Central memory CD8-positive, alpha-beta T cell (primary cell): ENCODE results near the gene ST7L.
"Not testable (repeated sequence)": the region's sequence is repeated elsewhere in the genome, so short reads cannot be mapped to it uniquely, and the experiment has no call there.

Source experiments
- ATAC-seq: fragments of 150-1000 bp; cut with Tn5 transposase; replicated peaks from 2 replicates; pipeline ENCODE4 v1.10.0; 2022; ENCODE audit warnings: mild to moderate bottlenecking, moderate FRiP score, moderate number of reproducible peaks; ENCODE audit not compliant: poor library complexity, severe bottlenecking; ENCODE audit errors: extremely low read depth
- DNase-seq, 2 donors: peaks; one replicate each; pipeline ENCODE4 v3.0.0; 2021; ENCODE audit warnings: low spot score in 2 of 2
- H3K27ac Mint-ChIP-seq: one replicate; pipeline ENCODE4 v1.8.0; 2022; ENCODE audit warnings: low read depth, mild to moderate bottlenecking, moderate library complexity, mixed read lengths
- H3K27me3 Mint-ChIP-seq: one replicate; pipeline ENCODE4 v1.8.0; 2022; ENCODE audit warnings: mixed read lengths
- H3K36me3 Mint-ChIP-seq: one replicate; pipeline ENCODE4 v1.8.0; 2022; ENCODE audit warnings: mild to moderate bottlenecking, moderate library complexity, mixed read lengths; ENCODE audit not compliant: insufficient read depth
- H3K4me1 Mint-ChIP-seq: one replicate; pipeline ENCODE4 v1.8.0; 2022; ENCODE audit warnings: mixed read lengths
- H3K4me3 Mint-ChIP-seq: one replicate; pipeline ENCODE4 v1.8.0; 2022; ENCODE audit warnings: mild to moderate bottlenecking, moderate library complexity, mixed read lengths
- H3K9me3 Mint-ChIP-seq: one replicate; pipeline ENCODE4 v1.8.0; 2022; ENCODE audit warnings: mixed read lengths

The ST7L gene

DNA sequence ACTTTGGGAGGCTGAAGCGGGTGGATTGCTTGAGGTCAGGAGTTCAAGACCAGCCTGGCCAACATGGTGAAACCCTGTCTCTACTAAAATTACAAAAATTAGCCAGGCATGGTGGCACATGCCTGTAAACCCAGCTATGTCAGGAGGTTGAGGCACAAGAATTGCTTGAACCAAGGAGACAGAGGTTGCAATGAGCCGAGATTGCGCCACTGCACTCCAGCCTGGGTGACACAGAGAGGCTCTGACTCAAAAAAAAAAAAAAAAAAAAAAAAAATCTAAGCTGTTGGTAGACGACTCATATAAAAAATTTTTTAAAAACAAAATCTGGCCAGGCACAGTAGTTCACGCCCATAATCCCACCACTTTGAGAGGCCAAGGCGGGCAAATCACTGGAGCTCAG is 131.3 kb downstream of the ST7L start:
- H3K36me3 Mint-ChIP-seq, H3K27ac Mint-ChIP-seq, H3K4me3 Mint-ChIP-seq, H3K9me3 Mint-ChIP-seq, DNase-seq, ATAC-seq, H3K4me1 Mint-ChIP-seq: not testable (repeated sequence)
- H3K27me3 Mint-ChIP-seq = peaks cover 37% of the 10 kb centered on the region

DNA sequence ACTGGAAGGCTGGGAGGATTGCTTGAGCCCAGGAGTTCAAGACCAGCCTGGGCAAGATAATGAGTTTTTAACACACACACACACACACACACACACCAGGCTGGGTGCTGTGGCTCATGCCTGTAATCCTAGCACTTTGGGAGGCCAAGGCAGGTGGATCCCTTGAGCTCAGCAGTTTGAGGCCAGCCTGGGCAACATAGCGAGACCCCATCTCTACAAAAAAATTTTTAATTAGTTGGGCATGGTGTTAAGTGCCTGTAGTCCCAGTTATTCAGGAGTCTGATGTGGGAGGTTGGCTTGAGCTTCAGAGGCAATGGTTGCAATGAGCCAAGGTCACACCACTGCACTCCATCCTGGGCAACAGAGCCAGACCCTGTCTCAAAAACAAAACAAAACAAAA is 132.9 kb downstream of the ST7L start:
- H3K4me1 Mint-ChIP-seq, H3K9me3 Mint-ChIP-seq, ATAC-seq, H3K36me3 Mint-ChIP-seq, H3K4me3 Mint-ChIP-seq, DNase-seq, H3K27ac Mint-ChIP-seq: not testable (repeated sequence)
- peaks cover 42% of the 10 kb centered on the region for H3K27me3 Mint-ChIP-seq

DNA sequence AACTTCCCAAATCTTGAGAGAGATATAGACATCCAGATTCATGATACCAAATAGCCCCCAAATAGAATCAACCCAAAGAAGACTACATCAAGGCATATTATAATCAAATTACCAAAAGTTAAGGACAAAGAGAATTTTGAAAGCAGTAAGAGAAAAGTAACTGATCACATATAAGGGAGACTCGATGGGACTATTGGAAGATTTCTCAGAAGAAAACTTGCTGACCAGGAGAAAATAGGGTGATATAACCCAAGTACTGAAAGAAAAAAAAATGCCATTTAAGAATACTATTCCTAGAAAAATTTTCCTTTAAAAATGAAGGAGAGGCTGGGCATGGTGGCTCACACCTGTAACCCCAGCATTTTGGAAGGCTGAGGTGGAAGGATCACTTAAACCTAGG is 140.6 kb downstream of the ST7L start:
- H3K36me3 Mint-ChIP-seq = peaks cover 1% of the 10 kb centered on the region
- H3K4me3 Mint-ChIP-seq = no peak overlapping the region
- no peak overlapping the region for H3K27ac Mint-ChIP-seq
- peaks cover 17% of the 10 kb centered on the region for H3K9me3 Mint-ChIP-seq
- DNase-seq = no peak
- ATAC-seq = no peak
- no peaks in the 10 kb centered on the region for H3K4me1 Mint-ChIP-seq
- peaks cover 67% of the 10 kb centered on the region for H3K27me3 Mint-ChIP-seq

DNA sequence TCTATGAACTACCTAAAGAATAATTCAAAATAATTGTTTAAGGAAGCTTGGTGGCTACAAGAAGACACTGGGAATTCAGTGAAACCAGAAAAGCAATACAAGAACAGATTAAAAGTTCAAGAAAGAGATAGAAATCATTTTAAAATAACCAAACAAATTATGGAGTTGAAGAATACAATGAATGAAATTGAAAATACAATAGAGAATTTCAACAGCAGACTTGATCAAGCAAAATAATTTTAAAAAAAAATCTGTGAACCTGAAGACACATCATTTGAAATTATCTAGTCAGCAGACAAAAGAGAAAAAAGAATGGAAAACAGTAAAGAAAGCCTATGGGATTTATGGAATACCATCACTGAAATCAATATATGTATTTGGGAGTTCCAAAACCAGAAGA is 141.4 kb downstream of the ST7L start:
- peaks cover 1% of the 10 kb centered on the region for H3K36me3 Mint-ChIP-seq
- peaks cover 17% of the 10 kb centered on the region for H3K9me3 Mint-ChIP-seq
- H3K27me3 Mint-ChIP-seq = peaks cover 69% of the 10 kb centered on the region
- H3K27ac Mint-ChIP-seq = no peak overlapping the region
- ATAC-seq (no peak), DNase-seq (no peak)
- no peak overlapping the region for H3K4me3 Mint-ChIP-seq
- no peaks in the 10 kb centered on the region for H3K4me1 Mint-ChIP-seq
